Activated T-helper 1 cell treated with anti-CD3 and anti-CD28 coated beads, Interleukin-12 subunit alpha, Interleukin-12 subunit beta, Interleukin-2, Interleukin-4 antibody, amounts not matched to agents 30 ng/mL and 10 ng/mL and 1 ng/mL, durations not matched to agents 14 hours and 24 hours and 36 hours (primary cell): ENCODE measurements around the gene IGSF23. TPM values are rescaled to one million over a fixed set of nuclear protein-coding genes. Genes with fewer than 3 reads are reported as not detected.
"Not testable (repeated sequence)": the region's sequence is repeated elsewhere in the genome, so short reads cannot be mapped to it uniquely, and the experiment has no call there.

Experiments used
- DNase-seq: peaks from one replicate; pipeline ENCODE4 v3.0.0; 2021; ENCODE audit warnings: low spot score
- H3K27ac Mint-ChIP-seq: one replicate; pipeline ENCODE4 v1.8.0; 2021; ENCODE audit warnings: mild to moderate bottlenecking, mixed read lengths
- H3K27me3 Mint-ChIP-seq: one replicate; pipeline ENCODE4 v1.8.0; 2022; ENCODE audit warnings: mild to moderate bottlenecking, moderate library complexity, mixed read lengths; ENCODE audit not compliant: insufficient read depth
- H3K36me3 Mint-ChIP-seq: one replicate; pipeline ENCODE4 v1.8.0; 2021; ENCODE audit warnings: low read depth, mixed read lengths
- H3K4me1 Mint-ChIP-seq: one replicate; pipeline ENCODE4 v1.8.0; 2021; ENCODE audit warnings: low read depth, mixed read lengths
- H3K4me3 Mint-ChIP-seq: one replicate; pipeline ENCODE4 v1.8.0; 2021; ENCODE audit warnings: mild to moderate bottlenecking, moderate library complexity, mixed read lengths
- H3K9me3 Mint-ChIP-seq: one replicate; pipeline ENCODE4 v1.8.0; 2021; ENCODE audit warnings: mixed read lengths
- intact Hi-C: fragments of 100-400 bp; cut with micrococcal nuclease; formaldehyde crosslinking; loops from one replicate; pipeline ENCODE4 v1.15.1; 2024
- total RNA-seq: library from RNA; stranded (reverse); gene quantifications from 2 replicates; pipeline ENCODE4 v1.2.3, GENCODE V29; 2022

Gene IGSF23
- total RNA-seq, 1 donor from 2014 or later = not detected

GRCh38 chr19:44657211-44657921 is 44.0 kb downstream of the IGSF23 start:
- peaks cover 13% of the 10 kb centered on the region for H3K4me1 Mint-ChIP-seq
- no peaks in the 10 kb centered on the region for H3K27me3 Mint-ChIP-seq
- H3K4me3 Mint-ChIP-seq = no peak overlapping the region
- no peaks in the 10 kb centered on the region for H3K9me3 Mint-ChIP-seq
- DNase-seq = peak; percentile 45
- intact Hi-C loops = loop anchor here (1.0 kb wide), 1 partner anchor 86 kb away; no protein-coding TSS in a partner anchor
- no peak overlapping the region for H3K27ac Mint-ChIP-seq
- peaks cover 2% of the 10 kb centered on the region for H3K36me3 Mint-ChIP-seq

GRCh38 chr19:44658069-44658733 is 44.8 kb downstream of the IGSF23 start:
- H3K4me1 Mint-ChIP-seq = peaks cover 13% of the 10 kb centered on the region
- H3K4me3 Mint-ChIP-seq = no peak overlapping the region
- H3K36me3 Mint-ChIP-seq = peaks cover 2% of the 10 kb centered on the region
- no peaks in the 10 kb centered on the region for H3K9me3 Mint-ChIP-seq
- intact Hi-C loops = no loop called here
- no peaks in the 10 kb centered on the region for H3K27me3 Mint-ChIP-seq
- no peak for DNase-seq
- H3K27ac Mint-ChIP-seq = no peak overlapping the region

- no peak for DNase-seq
- no peaks in the 10 kb centered on the region for H3K36me3 Mint-ChIP-seq
- intact Hi-C loops = no loop called here
- peaks cover 7% of the 10 kb centered on the region for H3K4me1 Mint-ChIP-seq
- no peak overlapping the region for H3K27ac Mint-ChIP-seq
- H3K4me3 Mint-ChIP-seq = no peak overlapping the region
- H3K9me3 Mint-ChIP-seq = no peaks in the 10 kb centered on the region
- no peaks in the 10 kb centered on the region for H3K27me3 Mint-ChIP-seq
These were observed 46.7 kb downstream of the IGSF23 start for GRCh38 chr19:44660081-44660480.

GRCh38 chr19:44661205-44661604 is 47.8 kb downstream of the IGSF23 start:
- no peaks in the 10 kb centered on the region for H3K27me3 Mint-ChIP-seq
- intact Hi-C loops = no loop called here
- H3K27ac Mint-ChIP-seq = no peak overlapping the region
- H3K4me3 Mint-ChIP-seq = no peak overlapping the region
- no peaks in the 10 kb centered on the region for H3K36me3 Mint-ChIP-seq
- H3K9me3 Mint-ChIP-seq = no peaks in the 10 kb centered on the region
- DNase-seq = no peak
- H3K4me1 Mint-ChIP-seq = peaks cover 7% of the 10 kb centered on the region

- Mint-ChIP-seq H3K27me3 (no peaks in the 10 kb centered on the region), H3K36me3 (no peaks in the 10 kb centered on the region), H3K9me3 (no peaks in the 10 kb centered on the region), H3K4me1 (peaks cover 6% of the 10 kb centered on the region), H3K4me3 (no peak overlapping the region), H3K27ac (no peak overlapping the region)
- DNase-seq = no peak
- intact Hi-C loops = no loop called here
These were observed 48.5 kb downstream of the IGSF23 start for GRCh38 chr19:44661904-44662303.

- H3K4me3 Mint-ChIP-seq = no peak overlapping the region
- H3K4me1 Mint-ChIP-seq = no peaks in the 10 kb centered on the region
- no peak for DNase-seq
- H3K27ac Mint-ChIP-seq = no peak overlapping the region
- intact Hi-C loops = no loop called here
- H3K36me3 Mint-ChIP-seq = no peaks in the 10 kb centered on the region
- no peaks in the 10 kb centered on the region for H3K9me3 Mint-ChIP-seq
- H3K27me3 Mint-ChIP-seq = no peaks in the 10 kb centered on the region
These were observed 49.5 kb downstream of the IGSF23 start for GRCh38 chr19:44662691-44663385.

- intact Hi-C loops = no loop called here
- H3K36me3 Mint-ChIP-seq = no peaks in the 10 kb centered on the region
- no peak overlapping the region for H3K4me3 Mint-ChIP-seq
These were observed 50.6 kb downstream of the IGSF23 start for GRCh38 chr19:44663996-44664395.

GRCh38 chr19:44664976-44665375 is 51.6 kb downstream of the IGSF23 start:
- Mint-ChIP-seq H3K27me3 (no peaks in the 10 kb centered on the region), H3K36me3 (no peaks in the 10 kb centered on the region), H3K4me1 (no peaks in the 10 kb centered on the region), H3K9me3 (no peaks in the 10 kb centered on the region), H3K4me3 (no peak overlapping the region), H3K27ac (no peak overlapping the region)
- DNase-seq = no peak
- intact Hi-C loops = no loop called here

More at GRCh38 chr19:44663996-44664395, 50.6 kb downstream of the IGSF23 start:
- H3K27ac Mint-ChIP-seq = no peak overlapping the region
- H3K4me1 Mint-ChIP-seq = no peaks in the 10 kb centered on the region
- DNase-seq = no peak
- H3K27me3 Mint-ChIP-seq = no peaks in the 10 kb centered on the region
- no peaks in the 10 kb centered on the region for H3K9me3 Mint-ChIP-seq

GRCh38 chr19:44666852-44667556 is 53.6 kb downstream of the IGSF23 start:
- H3K9me3 Mint-ChIP-seq = no peaks in the 10 kb centered on the region
- intact Hi-C loops = no loop called here

GRCh38 chr19:44668985-44669764 is 55.8 kb downstream of the IGSF23 start:
- no peaks in the 10 kb centered on the region for H3K36me3 Mint-ChIP-seq
- H3K4me1 Mint-ChIP-seq = no peaks in the 10 kb centered on the region
- DNase-seq = no peak
- no peak overlapping the region for H3K27ac Mint-ChIP-seq
- peaks cover 4% of the 10 kb centered on the region for H3K27me3 Mint-ChIP-seq
- H3K9me3 Mint-ChIP-seq = no peaks in the 10 kb centered on the region
- intact Hi-C loops = no loop called here
- no peak overlapping the region for H3K4me3 Mint-ChIP-seq

More at GRCh38 chr19:44666852-44667556, 53.6 kb downstream of the IGSF23 start:
- Mint-ChIP-seq H3K27ac (no peak overlapping the region), H3K4me3 (no peak overlapping the region), H3K27me3 (no peaks in the 10 kb centered on the region), H3K4me1 (no peaks in the 10 kb centered on the region), H3K36me3 (no peaks in the 10 kb centered on the region)
- no peak for DNase-seq

- intact Hi-C loops, H3K9me3 Mint-ChIP-seq: not testable (repeated sequence)
These were observed 56.7 kb downstream of the IGSF23 start for GRCh38 chr19:44670027-44670426.

GRCh38 chr19:44671400-44671799 is 58.0 kb downstream of the IGSF23 start, which contains the start of gene CEACAM19:
Gene CEACAM19, plus strand, starts transcription at chr19:44671482. Its CDS starts 450 bp downstream, at chr19:44671932.
- Mint-ChIP-seq H3K4me1 (no peaks in the 10 kb centered on the region), H3K27ac (no peak within 1 kb of the TSS), H3K9me3 (no peaks in the 10 kb centered on the region), H3K36me3 (no peaks in the 10 kb centered on the region), H3K27me3 (peaks cover 4% of the 10 kb centered on the region), H3K4me3 (no peak within 1 kb of the TSS)
- no peak for DNase-seq
- intact Hi-C loops = no loop called here

More at GRCh38 chr19:44670027-44670426, 56.7 kb downstream of the IGSF23 start:
- not testable (repeated sequence) for H3K27ac Mint-ChIP-seq, DNase-seq, H3K4me1 Mint-ChIP-seq, H3K4me3 Mint-ChIP-seq, H3K27me3 Mint-ChIP-seq, H3K36me3 Mint-ChIP-seq
